Endothelial cell of umbilical vein (primary cell): ENCODE measurements around the gene ETNK2. TPM values are rescaled to one million over a fixed set of nuclear protein-coding genes. Genes with fewer than 3 reads are reported as not detected.
A peak's percentile ranks its signal among the peaks of the same experiment; 100 is the strongest.

Source experiments
- BruUV-seq: library from RNA; stranded (reverse); fragments of 400-500 nt; replicated peaks from 2 replicates; lab custom pipeline; 2021; lab: Mats Ljungman, UMichigan
- CTCF ChIA-PET: fragments of 300-600, 350-600 bp; sonication (Branson Sonifier 250); formaldehyde crosslinking; loops from one replicate; lab custom pipeline; 2021; ENCODE audit warnings: antibody characterized with exemption, inconsistent platforms; lab: Charles Lee
- POLR2A ChIA-PET: fragments of 300-600, 350-600 bp; sonication (Branson Sonifier 250); formaldehyde crosslinking; loops from one replicate; lab custom pipeline; 2021; ENCODE audit warnings: antibody characterized with exemption, inconsistent platforms; lab: Charles Lee
- DNase-seq: peaks from one replicate; pipeline ENCODE4 v3.0.0-alpha.2; 2011; ENCODE audit warnings: low read depth, low spot score
- FAIRE-seq: peaks from 2 replicates; lab custom pipeline; 2011; peaks lifted over from hg19 to GRCh38; lab: Jason Lieb, UNC
- H2AFZ ChIP-seq: 2 replicates; pipeline ENCODE4 v1.6.0; 2012; ENCODE audit warnings: low read depth, low read length, control low read depth, inconsistent platforms
- H3K27ac ChIP-seq: 2 replicates; pipeline ENCODE4 v1.5.1; 2011; ENCODE audit warnings: low read depth, mild to moderate bottlenecking, control low read depth, low read length, moderate library complexity; ENCODE audit not compliant: insufficient read depth
- H3K27me3 ChIP-seq, 2 experiments: 2 replicates each; pipeline versions ENCODE4 v1.6.0 to v1.6.1; 2011; ENCODE audit warnings: low read length in 2 of 2, mixed read lengths in 1 of 2; ENCODE audit not compliant: control insufficient read depth in 2 of 2, insufficient read depth in 2 of 2
- H3K36me3 ChIP-seq, 2 experiments: 2 replicates in 1 of 2; 3 replicates in 1 of 2; pipeline ENCODE4 v1.5.1; 2011; ENCODE audit warnings: low read length in 2 of 2, mild to moderate bottlenecking in 1 of 2, moderate library complexity in 1 of 2; ENCODE audit not compliant: control insufficient read depth in 2 of 2, insufficient read depth in 2 of 2; ENCODE audit errors: extremely low read depth in 1 of 2
- H3K4me1 ChIP-seq: 3 replicates; pipeline ENCODE4 v1.5.1; 2011; ENCODE audit warnings: mild to moderate bottlenecking, low read length; ENCODE audit not compliant: control insufficient read depth, insufficient read depth; ENCODE audit errors: extremely low read depth
- H3K4me2 ChIP-seq: 2 replicates; pipeline ENCODE4 v1.6.1; 2011; ENCODE audit warnings: low read length, control low read depth, mixed read lengths; ENCODE audit not compliant: insufficient read depth
- H3K4me3 ChIP-seq, 3 experiments: fragments of 200-600 bp in 1 of 3; sonication (generic), shearing (Covaris generic) in 1 of 3; replicated peaks in 1 of 3; 2 replicates each; pipeline ENCODE4 v1.5.1; 2011 to 2016; ENCODE audit warnings: control low read depth in 3 of 3, low read length in 3 of 3, mild to moderate bottlenecking in 2 of 3, inconsistent platforms in 1 of 3, low read depth in 1 of 3, moderate library complexity in 1 of 3; ENCODE audit not compliant: insufficient read depth in 1 of 3
- H3K79me2 ChIP-seq: 2 replicates; pipeline ENCODE4 v1.6.0; 2012; ENCODE audit warnings: low read length, inconsistent platforms; ENCODE audit not compliant: control insufficient read depth, insufficient read depth
- H3K9ac ChIP-seq: replicated peaks from 2 replicates; pipeline ENCODE3; 2011; ENCODE audit warnings: low read length, control low read depth; ENCODE audit not compliant: insufficient read depth; ENCODE audit errors: extremely low read depth
- H3K9me1 ChIP-seq: replicated peaks from 3 replicates; pipeline ENCODE4 v1.6.0; 2011; ENCODE audit warnings: mild to moderate bottlenecking, low read length; ENCODE audit not compliant: control insufficient read depth, insufficient read depth; ENCODE audit errors: extremely low read depth
- H3K9me3 ChIP-seq: replicated peaks from 2 replicates; pipeline ENCODE4 v1.5.1; 2012; ENCODE audit warnings: low read length, inconsistent platforms; ENCODE audit not compliant: control insufficient read depth, insufficient read depth
- H4K20me1 ChIP-seq: replicated peaks from 2 replicates; pipeline ENCODE3; 2011; ENCODE audit warnings: mild to moderate bottlenecking, low read length; ENCODE audit not compliant: control insufficient read depth, insufficient read depth; ENCODE audit errors: extremely low read depth
- EZH2 ChIP-seq: IDR thresholded peaks from 2 replicates; pipeline ENCODE4 v1.6.1; 2012; ENCODE audit warnings: borderline replicate concordance, low read depth, mild to moderate bottlenecking, moderate library complexity, low read length, inconsistent platforms; ENCODE audit not compliant: severe bottlenecking
- FOS ChIP-seq: IDR thresholded peaks from 2 replicates; pipeline ENCODE4 v1.6.1; 2011; ENCODE audit warnings: mild to moderate bottlenecking, low read length, moderate library complexity, borderline replicate concordance; ENCODE audit not compliant: insufficient read depth
- GATA2 ChIP-seq: IDR thresholded peaks from 2 replicates; pipeline ENCODE4 v1.7.0; 2011; ENCODE audit warnings: low read depth, mild to moderate bottlenecking, moderate library complexity, mixed read lengths, low read length; ENCODE audit not compliant: insufficient read length, insufficient read depth
- JUN ChIP-seq: IDR thresholded peaks from 2 replicates; pipeline ENCODE4 v1.6.1; 2011; ENCODE audit warnings: borderline replicate concordance, low read depth; ENCODE audit not compliant: insufficient read length, insufficient read depth
- MYC ChIP-seq: IDR thresholded peaks from one replicate; pipeline ENCODE4 v1.6.1; 2011; ENCODE audit warnings: mild to moderate bottlenecking, low read depth, low read length
- POLR2A ChIP-seq: IDR thresholded peaks from 2 replicates; pipeline ENCODE4 v1.6.1; 2012; ENCODE audit warnings: low read depth, mild to moderate bottlenecking, control low read depth, low read length
- POLR2AphosphoS5 ChIP-seq: IDR thresholded peaks from 2 replicates; pipeline ENCODE4 v1.6.1; 2012; ENCODE audit warnings: low read depth, mild to moderate bottlenecking, control low read depth, low read length, moderate library complexity; ENCODE audit not compliant: insufficient read depth
- dilution Hi-C: fragments of 300-500 bp; cut with MboI; formaldehyde crosslinking; loops from one replicate; pipeline ENCODE4 v1.15.0; 2019; ENCODE audit warnings: low sequenced_read_pairs; ENCODE audit not compliant: extremely low pct_ligation_motif_present
- intact Hi-C: fragments of 100-400 bp; cut with micrococcal nuclease; formaldehyde crosslinking; loops from one replicate; pipeline ENCODE4 v1.10.0; 2022
- polyA plus RNA-seq, 4 experiments: library from polyadenylated mRNA; depleted of rRNA in 3 of 4; stranded (reverse) in 3 of 4; unstranded in 1 of 4; fragments of >200 nt; gene quantifications; 2 replicates each; pipeline versions ENCODE4 v1.2.1 to v1.2.3, GENCODE V29; 2011 to 2012; ENCODE audit warnings: missing spikeins in 1 of 4
- total RNA-seq: library from RNA; stranded (reverse); gene quantifications from 2 replicates; pipeline ENCODE4 v1.2.3, GENCODE V29; 2021
- TF ChIP-seq, protein P1 (sequence below): IDR thresholded peaks from 2 replicates; pipeline ENCODE4 v1.6.1; 2011; ENCODE audit not compliant: insufficient read depth, insufficient read length
- TF ChIP-seq, protein P2 (sequence below), 2 donors: IDR thresholded peaks; 1 replicate in 1 of 2; 2 replicates in 1 of 2; pipeline ENCODE4 v1.5.1; 2011; ENCODE audit warnings: low read length in 2 of 2, mild to moderate bottlenecking in 2 of 2, moderate library complexity in 2 of 2, control low read depth in 1 of 2, inconsistent platforms in 1 of 2, low read depth in 1 of 2; ENCODE audit not compliant: insufficient read depth in 1 of 2; ENCODE audit errors: extremely low read depth in 1 of 2

ETNK2 gene
- total and polyA plus RNA-seq, 2 donors (not counting 3 experiments of a cell fraction or from before 2014, with no cell fraction given), result 13.5 to 27.5 TPM

DNA sequence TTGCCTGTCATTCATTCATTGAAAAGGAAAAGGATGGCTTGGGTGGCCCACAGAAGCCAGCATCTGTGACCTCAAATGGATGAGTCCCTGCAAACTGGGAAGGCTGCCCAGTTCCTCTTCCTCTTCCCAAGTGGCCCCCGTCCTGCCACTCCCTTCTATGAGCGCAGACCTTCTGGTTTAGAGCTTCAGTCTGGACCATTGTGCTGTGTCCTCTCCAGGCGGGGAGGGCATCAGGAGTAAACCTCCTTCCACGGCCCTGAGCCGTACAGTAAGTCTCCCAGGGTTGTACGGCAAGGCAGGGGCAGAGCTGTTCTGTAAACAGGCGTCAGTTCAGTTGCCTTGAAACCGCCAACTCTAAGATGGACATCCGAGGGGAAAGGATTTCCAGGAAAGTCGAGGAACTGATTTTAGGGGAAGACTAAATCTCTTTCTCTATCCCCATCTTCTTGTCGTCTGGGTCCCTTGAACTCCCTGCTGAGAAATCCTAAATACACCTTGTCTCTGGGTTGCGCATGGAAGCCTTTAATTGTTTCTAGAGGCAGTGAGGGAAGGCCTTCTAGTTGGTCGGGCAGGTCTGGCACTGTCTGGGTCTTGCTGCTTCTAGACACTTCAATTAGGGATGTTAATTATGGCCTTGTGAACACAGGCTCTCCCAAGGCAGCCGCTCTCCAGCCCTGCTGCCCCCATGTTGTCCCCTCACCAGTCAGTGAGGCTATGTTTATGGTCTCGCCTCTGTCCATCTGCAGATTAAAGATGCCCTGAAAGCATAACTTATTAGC, 56.8 kb downstream of the ETNK2 start:
- BruUV-seq, result no TSS peak
- H3K27me3 ChIP-seq, result no peaks in the 10 kb centered on the region
- TF ChIP-seq JUN (no peak), POLR2AphosphoS5 (no peak), FOS (no peak), POLR2A (no peak), EZH2 (no peak), MYC (no peak), GATA2 (no peak)
- TF ChIP-seq, protein P1, sequence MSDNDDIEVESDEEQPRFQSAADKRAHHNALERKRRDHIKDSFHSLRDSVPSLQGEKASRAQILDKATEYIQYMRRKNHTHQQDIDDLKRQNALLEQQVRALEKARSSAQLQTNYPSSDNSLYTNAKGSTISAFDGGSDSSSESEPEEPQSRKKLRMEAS, result no peak
- TF ChIP-seq, protein P2, sequence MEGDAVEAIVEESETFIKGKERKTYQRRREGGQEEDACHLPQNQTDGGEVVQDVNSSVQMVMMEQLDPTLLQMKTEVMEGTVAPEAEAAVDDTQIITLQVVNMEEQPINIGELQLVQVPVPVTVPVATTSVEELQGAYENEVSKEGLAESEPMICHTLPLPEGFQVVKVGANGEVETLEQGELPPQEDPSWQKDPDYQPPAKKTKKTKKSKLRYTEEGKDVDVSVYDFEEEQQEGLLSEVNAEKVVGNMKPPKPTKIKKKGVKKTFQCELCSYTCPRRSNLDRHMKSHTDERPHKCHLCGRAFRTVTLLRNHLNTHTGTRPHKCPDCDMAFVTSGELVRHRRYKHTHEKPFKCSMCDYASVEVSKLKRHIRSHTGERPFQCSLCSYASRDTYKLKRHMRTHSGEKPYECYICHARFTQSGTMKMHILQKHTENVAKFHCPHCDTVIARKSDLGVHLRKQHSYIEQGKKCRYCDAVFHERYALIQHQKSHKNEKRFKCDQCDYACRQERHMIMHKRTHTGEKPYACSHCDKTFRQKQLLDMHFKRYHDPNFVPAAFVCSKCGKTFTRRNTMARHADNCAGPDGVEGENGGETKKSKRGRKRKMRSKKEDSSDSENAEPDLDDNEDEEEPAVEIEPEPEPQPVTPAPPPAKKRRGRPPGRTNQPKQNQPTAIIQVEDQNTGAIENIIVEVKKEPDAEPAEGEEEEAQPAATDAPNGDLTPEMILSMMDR (IDR thresholded peaks at IDR 0.05; ENCODE audit: extremely low read depth in 1 of 2, insufficient read depth in 1 of 2, low read depth in 1 of 2, low read length in 2 of 2), result no peak
- ChIA-PET CTCF (interaction anchor here (0.9 to 1.5 kb wide), 4 partner anchors 11 to 224 kb away, joined by 3 to 8 read pairs (median 4); no protein-coding TSS in a partner anchor), POLR2A (no interaction called here)
- no peak overlapping the region for H3K27ac ChIP-seq
- H3K4me2 ChIP-seq, result no peak overlapping the region
- peaks cover 11% of the 10 kb centered on the region for H3K4me1 ChIP-seq
- no peaks in the 10 kb centered on the region for H4K20me1 ChIP-seq
- no peak overlapping the region for H3K4me3 ChIP-seq
- dilution Hi-C loops, result no loop called here
- no peaks in the 10 kb centered on the region for H3K9me3 ChIP-seq
- no peak overlapping the region for H3K9ac ChIP-seq
- no peak overlapping the region for H2AFZ ChIP-seq
- H3K36me3 ChIP-seq, result no peaks in the 10 kb centered on the region
- H3K79me2 ChIP-seq, result peaks cover 25% of the 10 kb centered on the region
- FAIRE-seq (peak; percentile 69), DNase-seq (no peak)
- intact Hi-C loops, result no loop called here
- H3K9me1 ChIP-seq, result no peaks in the 10 kb centered on the region
